Left forelimb (tissue), 1 donor: ENCODE measurements around the gene TAS1R3.
A peak's percentile ranks its signal among the peaks of the same experiment; 100 is the strongest.
"Not testable (repeated sequence)": the region's sequence is repeated elsewhere in the genome, so short reads cannot be mapped to it uniquely, and the experiment has no call there.

Experiments used
- DNase-seq: peaks from one replicate; pipeline ENCODE4 v3.0.0-alpha.2; 2018; ENCODE audit warnings: low spot score

TAS1R3 gene

GRCh38 chr1:1354271-1355247 is 23.5 kb downstream of the TAS1R3 start:
- DNase-seq, result no peak

- no peak for DNase-seq
Measured at GRCh38 chr1:1355416-1355815, 24.3 kb downstream of the TAS1R3 start.

- no peak for DNase-seq
Measured at GRCh38 chr1:1356166-1356795, 25.2 kb downstream of the TAS1R3 start.

GRCh38 chr1:1356796-1357401 is 25.8 kb downstream of the TAS1R3 start:
- DNase-seq, result no peak

DNA sequence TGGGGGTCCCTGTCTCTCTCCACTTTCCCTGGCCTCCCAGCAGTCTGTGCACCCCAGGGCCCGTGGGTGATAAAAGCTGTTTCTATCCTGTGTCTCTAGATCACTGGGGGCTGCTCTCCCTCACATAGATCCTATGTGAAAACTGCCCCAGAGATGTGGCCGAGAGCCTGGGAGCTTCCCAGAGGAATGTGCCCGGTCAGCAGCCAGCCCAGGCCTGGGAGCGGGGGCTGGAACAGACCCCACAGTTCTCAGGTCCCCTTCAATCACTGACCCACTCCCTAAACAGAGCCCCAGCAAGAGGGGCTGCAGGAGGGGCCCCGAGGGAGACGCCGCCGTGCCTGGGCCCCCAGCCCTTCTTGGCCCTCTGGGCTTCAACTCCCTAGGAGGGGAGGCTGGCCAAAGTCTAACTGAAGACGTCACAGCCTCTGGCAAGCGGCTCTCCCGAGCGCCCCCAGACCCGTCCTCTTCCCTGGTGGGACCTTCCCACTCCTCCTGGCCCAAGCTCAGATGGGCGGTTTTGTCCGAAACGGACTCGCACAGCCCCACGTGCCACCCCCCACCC is 26.9 kb downstream of the TAS1R3 start:
- no peak for DNase-seq

DNA sequence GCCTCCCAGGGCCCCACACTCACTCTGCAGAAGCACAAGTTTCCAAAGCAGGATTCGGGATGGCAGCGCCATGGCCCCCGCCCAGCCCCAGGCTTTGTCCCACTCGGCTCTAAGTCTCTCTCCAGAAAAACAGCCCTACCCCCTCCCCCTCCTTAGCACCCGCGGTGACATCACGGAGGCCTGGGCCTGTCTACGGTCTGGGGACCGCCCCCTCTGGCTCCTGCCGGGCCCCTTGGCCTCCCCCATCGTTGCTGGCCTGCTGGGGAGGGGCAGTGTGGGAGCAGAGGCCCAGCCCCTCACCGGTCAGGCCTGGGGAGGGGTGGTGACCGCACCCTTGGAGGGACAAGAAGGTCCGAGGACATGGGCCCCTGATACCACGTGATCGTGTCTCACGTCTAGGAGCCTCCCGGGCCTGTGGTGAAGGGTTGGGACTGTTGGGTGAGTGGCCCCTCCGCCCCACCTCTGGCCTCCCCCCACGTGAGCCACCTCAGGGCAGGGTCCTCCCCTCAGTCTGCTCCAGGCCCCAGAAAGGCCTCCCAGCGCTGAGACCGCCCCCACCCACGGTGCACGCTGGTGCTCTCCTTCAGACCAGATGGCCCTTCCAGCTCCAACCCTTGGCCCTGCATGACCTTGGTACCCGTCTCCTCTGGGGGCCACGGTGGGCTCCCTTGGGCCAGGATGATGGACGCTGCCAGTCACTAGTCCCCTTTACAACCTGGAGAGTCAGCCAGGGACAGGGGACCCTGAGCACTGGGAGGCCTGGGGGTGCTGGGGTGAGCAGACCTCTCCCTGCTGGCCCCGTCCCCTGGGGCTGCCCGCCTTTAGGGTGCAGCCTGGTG is 27.6 kb downstream of the TAS1R3 start, which contains the start of gene MXRA8:
MXRA8 (minus strand) TSS at position 123 of the 839 bp plus-strand sequence; CDS start at position 72, 51 bp downstream.
- peak; percentile 93 for DNase-seq

DNA sequence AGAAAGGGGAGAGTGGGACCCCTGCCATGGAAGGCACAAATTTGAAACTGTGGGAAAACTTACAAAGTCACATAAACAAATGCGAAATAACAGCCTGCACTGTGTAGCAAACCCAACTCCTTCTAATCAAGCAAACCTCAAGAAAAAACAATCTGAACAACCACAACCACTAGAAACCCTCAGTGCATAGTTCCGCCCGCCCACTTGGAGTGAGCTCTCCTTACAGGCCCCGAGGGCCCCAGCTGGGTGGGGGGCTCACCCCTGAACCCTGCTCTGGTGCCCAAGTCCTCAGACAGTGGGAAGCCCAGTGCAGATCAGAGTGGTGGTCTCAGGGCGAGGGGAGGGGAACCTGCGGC is 28.2 kb downstream of the TAS1R3 start:
- peak; percentile 81 for DNase-seq

DNA sequence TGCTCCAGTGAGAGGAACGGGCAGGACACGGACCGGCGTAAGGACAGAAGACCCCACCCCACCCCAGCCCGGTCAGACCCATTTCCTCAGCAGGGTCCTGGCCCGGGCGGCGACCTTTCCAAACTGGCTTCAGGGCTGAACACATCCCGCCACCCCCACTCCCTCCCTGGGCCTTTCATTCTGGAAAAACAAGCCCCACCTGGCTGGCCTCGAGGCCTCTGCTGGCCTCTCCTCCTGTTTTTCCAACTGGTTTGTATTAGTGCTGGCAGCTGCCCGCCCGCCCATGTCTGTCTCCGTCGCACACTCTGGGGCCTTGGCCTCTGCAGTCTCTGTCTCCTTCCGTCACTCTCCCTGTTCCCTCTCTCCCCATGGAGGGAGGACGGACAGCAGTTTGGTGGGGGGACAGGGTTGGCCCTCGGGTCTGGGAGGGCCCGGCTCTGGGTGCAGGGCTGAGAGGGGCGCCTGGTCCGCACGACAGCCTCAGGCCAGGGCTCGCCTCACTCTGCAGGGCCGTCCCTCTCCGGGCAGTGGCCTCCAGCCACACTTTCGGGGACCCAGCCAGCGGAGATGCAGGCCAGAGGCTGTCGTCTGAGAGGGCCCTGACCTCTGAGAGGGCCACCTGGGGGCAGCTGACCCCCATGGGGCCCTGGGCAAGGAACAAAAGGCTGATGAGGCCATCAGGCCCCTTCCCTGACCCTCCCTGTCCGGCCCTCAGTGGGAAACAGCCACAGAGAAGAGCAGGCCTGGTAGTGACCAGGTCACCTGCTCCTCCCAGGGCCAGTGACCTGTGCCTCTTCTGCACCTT is 28.8 kb downstream of the TAS1R3 start:
- no peak for DNase-seq

DNA sequence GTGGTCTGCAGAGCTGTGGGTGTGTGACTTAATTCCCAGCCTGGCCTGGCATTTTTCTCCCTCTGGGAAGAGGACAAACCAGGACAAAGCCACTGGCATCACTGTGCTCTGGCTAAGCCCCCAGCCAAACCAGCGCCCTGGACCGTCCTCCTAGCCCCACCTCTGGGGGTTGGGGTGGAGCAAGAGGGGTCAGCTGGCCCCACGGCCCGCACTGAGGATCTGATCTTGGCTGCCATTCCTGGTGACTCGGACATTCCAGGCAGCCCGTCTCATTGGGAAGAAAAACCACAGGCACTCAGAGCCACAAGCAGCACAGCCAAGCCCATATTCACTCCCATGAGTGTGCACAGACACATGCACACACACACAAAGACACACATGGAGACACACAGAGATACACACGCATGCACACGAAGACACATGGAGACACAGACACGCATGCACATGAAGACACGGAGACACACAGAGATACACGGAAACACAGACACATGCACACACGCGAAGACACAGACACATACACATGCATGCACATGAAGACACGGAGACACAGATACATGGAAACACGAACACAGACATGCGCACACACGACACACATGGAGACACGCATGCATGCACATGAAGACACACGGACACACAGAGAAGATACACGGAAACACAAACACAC is 29.6 kb downstream of the TAS1R3 start:
- DNase-seq, result no peak

DNA sequence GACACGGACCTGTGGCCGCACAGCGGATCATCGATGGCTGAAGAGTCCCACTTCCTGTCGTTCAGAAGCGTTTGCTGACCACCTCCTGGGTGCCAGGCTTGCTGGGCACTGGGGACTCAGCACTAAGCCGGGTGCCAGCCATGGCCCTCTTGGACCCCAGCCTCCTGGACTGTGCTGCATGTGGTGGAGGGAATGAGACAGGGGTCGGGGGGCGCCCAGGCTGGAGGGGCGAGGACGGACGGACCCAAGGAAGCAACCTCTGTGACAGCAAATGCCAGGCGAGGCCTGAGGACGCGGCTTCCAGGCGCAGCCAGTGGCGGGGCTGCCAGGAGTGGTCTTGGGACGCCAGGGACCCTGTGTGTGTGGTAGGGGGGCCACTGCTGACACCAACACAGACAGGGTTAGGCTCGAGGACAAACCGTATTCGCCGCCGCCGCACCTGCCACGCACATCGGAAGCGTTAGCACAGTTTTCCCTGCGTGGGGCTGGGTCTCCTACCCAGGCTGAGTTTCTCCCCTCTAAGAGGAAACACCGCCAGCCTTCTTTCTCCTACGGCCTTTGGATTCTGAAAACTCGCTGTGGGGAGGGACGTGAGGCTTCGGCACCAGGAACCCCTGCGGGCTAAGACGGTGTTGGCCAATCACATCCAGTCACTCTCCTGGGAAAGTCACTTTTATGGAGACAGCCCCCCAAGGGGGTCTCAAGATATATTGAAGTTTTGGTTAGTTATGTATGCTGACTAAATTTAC is 30.3 kb downstream of the TAS1R3 start:
- no peak for DNase-seq

DNA sequence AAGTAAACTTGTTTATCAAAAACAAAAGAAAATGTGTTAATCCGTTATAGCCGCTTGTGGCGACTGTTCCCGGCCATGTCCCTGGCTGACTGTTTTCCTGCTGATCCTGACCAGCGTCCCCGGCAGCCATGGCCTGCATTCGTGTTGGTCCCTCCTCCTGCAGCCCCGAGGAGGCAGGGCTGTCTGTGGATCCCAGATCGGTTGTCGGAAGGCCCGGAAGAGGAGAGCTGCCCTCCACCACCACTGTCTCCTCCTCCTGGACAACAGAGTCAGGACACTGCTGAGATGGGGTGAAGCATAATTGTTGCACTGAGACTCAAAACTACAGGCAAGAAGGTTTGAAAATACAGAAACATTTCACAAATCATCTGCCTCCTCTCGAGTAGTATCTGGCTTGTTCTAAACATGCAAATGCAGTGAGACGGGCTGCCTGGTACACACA is 30.9 kb downstream of the TAS1R3 start:
- no peak for DNase-seq

DNA sequence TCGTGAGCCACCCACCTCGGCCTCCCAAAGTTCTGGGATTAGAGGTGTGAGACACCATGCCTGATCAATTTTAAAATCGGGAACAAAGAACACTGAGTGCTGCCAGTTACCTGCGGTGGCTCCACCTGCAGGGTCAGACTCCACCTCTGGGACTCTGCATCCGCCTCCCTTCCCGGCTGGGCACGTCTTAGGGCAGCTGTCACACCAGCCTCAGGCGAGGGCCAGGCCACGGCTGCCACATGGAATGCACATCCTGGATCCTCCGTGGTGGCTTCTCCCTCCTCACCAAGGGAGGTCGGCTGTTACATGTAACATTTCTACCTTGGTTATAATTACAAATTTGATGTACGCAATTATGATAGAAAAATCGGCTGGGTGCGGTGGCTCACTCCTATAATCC is 33.2 kb downstream of the TAS1R3 start:
- no peak for DNase-seq

DNA sequence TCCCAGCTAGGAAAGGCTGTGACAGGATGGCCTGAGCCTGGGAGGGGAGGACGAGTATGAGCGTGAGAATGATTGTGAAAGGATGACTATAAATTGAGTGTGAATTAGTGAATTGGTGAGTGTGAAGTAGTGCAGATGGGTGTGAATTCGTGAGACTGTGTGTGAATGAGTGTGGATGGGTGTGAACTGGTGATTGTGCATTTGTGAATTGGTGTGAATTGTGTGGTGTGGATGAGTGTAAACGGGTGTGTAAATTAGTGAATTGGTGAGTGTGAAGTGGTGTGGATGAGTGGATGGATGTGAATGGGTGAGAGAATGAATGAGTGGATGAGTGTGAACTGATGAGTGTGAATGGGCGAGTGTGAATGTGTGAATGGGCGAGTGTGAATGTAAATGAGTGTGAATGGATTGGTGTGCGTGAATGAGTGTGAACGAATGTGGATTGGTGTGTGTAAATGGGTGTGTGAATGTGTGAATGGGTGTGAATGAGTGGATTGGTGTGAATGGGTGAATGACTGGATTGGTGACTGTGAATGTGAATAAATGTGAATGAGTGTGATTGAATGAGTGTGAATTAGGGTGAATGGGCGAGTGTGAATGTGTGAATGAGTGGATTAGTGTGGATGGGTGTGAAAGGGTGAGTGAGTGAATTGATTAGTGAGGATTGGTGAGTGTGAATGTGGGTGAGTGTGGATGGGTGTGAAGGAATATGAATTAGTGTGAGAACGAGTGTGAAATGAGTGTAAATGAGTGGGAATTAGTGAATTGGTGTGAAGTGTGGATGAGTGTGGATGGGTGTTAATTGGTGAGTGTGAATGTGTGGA is 35.0 kb downstream of the TAS1R3 start:
- DNase-seq, result no peak

DNA sequence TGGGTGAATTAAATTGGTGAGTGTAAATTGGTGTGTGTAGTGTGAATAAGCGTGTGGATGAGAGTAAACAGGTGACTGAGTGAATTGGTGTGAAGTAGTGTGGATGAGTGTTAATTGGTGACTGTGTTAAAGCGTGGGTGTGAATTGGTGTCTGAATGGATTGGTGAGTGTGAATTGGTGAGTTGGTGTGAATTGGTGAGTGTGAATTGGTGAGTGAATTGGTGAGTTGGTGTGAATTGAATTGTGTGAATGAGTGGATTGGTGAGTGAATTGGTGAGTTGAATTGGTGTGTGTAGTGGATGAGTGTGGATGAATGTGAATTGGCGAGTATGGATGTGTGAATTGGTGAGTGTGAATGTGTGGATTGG is 35.6 kb downstream of the TAS1R3 start:
- no peak for DNase-seq

DNA sequence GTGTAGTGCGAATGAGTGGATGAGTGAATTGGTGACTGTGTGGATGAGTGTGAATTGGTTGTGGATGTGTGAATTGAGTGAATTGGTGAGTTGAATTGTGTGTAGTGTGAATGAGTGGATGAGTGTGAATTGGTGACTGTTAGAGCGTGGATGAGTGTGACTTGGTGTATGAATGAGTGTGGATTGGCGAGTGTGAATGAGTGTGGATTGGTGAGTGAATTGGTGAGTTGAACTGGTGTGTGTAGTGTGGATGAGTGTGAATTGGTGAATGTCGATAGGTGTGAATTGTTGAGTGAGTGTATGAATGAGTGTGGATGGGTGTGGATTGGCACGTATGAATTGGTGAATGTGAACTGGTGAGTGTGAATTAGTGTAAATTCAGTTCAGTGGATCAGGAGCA is 36.2 kb downstream of the TAS1R3 start:
- DNase-seq, result no peak

GRCh38 chr1:1370094-1370493 is 39.0 kb downstream of the TAS1R3 start:
- not testable (repeated sequence) for DNase-seq

DNA sequence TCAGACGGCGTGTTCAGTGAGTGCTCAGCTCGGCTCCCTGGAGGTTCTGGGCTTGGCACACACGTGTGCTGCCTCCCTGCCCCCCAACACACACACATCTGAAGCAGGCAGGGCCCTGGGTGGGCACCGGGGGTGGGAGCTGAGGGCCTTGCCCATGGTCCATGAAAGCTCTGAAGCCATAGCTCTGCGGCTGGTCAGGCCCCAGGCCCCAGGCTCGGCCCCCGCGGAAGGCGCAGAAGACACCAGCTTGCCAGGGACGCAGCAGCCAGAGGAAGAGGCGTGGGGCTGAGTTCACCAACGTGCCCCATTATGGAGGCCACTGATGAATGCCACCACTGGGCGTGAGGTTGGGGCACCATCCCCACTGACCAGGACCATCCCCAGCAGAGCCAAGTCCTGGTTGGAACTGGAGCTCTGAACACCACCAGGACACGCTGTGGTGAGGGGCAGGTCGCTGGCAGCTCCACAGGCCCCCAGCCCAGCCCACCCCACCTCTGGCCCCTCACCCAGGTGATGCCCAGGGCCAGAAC is 39.8 kb downstream of the TAS1R3 start:
- no peak for DNase-seq

DNA sequence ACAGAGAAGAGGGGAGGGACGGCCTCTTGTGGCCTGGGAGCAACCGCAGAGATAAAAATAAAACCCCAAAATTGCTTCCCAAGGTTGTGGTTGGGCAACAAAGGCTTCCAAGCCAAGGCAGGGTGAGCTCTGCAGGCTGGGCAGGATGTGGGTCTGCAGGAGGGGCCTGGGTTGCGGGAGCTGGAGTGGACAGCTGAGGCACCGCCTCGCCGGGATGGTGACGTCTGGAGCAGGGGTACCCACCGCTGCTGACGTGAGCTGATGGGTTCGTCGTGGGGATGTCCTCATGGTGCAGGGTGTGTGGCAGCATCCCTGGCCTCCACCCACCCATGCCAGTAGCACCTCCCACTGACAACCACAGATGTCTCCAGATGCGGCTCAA is 40.3 kb downstream of the TAS1R3 start:
- DNase-seq, result no peak
